ENCODE results near the gene RTN4. TPM values are rescaled to one million over a fixed set of nuclear protein-coding genes. Genes with fewer than 3 reads are reported as not detected.

The RTN4 gene
- polyA plus RNA-seq, 1 donor (not counting 4 experiments of a cell fraction or from before 2014, with no cell fraction given): 406 TPM

DNA sequence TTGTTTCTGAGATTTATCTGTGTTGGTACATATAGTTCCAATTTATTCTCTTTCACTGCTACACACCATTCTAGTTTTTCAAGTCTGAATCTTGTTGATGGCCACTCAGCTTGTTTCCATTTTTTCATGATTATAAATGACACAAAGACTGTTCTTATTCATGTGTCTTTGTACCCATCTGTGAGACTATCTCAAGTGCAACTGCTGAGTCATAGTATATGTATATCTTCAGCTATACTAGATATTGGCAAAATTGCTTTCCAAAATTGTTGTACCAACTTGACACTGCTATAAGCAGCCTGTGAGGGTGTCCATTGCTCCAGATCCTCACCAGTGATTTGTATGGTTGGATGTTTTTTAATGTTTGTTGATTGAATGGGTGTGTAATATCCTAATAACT is 37.2 kb upstream of the RTN4 start:
- Histone ChIP-seq H4K20me1 (ENCODE audit: control insufficient read depth, extremely low read depth, insufficient read depth, low read length) (no peaks in the 10 kb centered on the region), H3K9me3 (ENCODE audit: control insufficient read depth, low read depth, low read length) (no peaks in the 10 kb centered on the region), H3K79me2 (ENCODE audit: control insufficient read depth, insufficient read depth, low read length) (no peaks in the 10 kb centered on the region), H3K4me1 (ENCODE audit: control insufficient read depth, extremely low read depth, insufficient read depth, low read length) (peaks cover 3% of the 10 kb centered on the region), H3K9ac (ENCODE audit: control insufficient read depth, extremely low read depth, insufficient read depth, low read length) (no peak overlapping the region), H2AFZ (ENCODE audit: control insufficient read depth, low read length) (no peak overlapping the region), H3K36me3 (ENCODE audit: control insufficient read depth in 2 of 2, extremely low read depth in 1 of 2, insufficient read depth in 2 of 2, low read length in 2 of 2) (no peaks in the 10 kb centered on the region), H3K9me1 (ENCODE audit: control insufficient read depth, extremely low read depth, insufficient read depth, low read length) (no peaks in the 10 kb centered on the region), H3K4me2 (ENCODE audit: control insufficient read depth, extremely low read depth, insufficient read depth, low read depth, low read length) (no peak overlapping the region), H3K27ac (ENCODE audit: control insufficient read depth, insufficient read depth, low read length) (no peak overlapping the region), H3K4me3 (ENCODE audit: control insufficient read depth in 2 of 3, extremely low read depth in 1 of 3, insufficient read depth in 2 of 3, low read depth in 1 of 3, low read length in 3 of 3) (no peak overlapping the region), H3K27me3 (ENCODE audit: control insufficient read depth, extremely low read depth, insufficient read depth, low read length) (no peaks in the 10 kb centered on the region)
- dilution Hi-C loops (cut with MboI; ENCODE audit: extremely low pct_ligation_motif_present, low sequenced_read_pairs): no loop called here
- DNase-seq (ENCODE audit: low read depth, low spot score) (no peak), FAIRE-seq (no peak)
- no peak for TF ChIP-seq EZH2 (IDR thresholded peaks at IDR 0.05; ENCODE audit: low read length)

DNA sequence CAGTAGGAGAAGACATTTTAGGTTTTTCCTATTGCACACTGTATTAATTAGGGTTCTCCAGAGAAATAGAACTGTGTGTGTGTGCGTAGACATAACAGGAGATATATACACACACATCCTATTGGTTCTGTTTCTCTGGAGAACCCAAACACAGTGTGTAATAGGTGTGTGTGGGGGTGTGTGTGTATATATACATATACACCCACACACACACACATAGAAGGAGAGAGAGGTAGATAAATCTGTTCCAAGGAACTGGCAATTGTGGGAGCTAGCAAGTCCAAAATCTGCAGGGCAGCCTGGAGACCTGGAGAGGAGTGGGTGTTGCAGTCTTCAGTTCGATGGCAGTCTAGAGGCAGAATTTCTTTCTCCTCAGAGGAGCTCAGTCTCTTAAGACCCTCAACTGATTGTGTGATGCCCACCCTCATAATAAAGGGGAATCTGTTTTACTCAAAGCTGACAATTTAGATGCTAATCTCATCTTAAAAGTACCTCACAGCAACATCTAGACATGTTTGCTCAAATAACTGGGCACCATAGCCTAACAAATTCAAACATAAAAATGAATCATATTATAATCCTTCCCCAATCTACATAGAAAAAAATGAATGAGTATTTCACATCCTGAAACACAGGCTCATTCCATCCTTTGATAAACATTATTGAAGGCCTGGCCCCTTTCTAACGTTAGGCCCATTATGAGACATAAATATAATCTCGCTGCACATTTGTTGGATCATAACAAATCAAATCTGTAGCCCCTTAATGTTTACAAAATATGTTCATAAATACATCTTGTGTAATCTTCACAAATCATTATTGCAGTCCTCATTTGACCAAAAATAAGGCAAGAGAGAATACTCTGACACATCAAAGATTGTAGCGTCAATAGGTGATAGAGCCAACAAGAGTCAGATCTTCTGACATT is 35.1 kb upstream of the RTN4 start:
- no peaks in the 10 kb centered on the region for H3K4me1 ChIP-seq (ENCODE audit: control insufficient read depth, extremely low read depth, insufficient read depth, low read length)
- H3K9ac ChIP-seq (ENCODE audit: control insufficient read depth, extremely low read depth, insufficient read depth, low read length): no peak overlapping the region
- no peak overlapping the region for H3K27ac ChIP-seq (ENCODE audit: control insufficient read depth, insufficient read depth, low read length)
- FAIRE-seq: no peak
- no peak for TF ChIP-seq EZH2 (IDR thresholded peaks at IDR 0.05; ENCODE audit: low read length)
- TF ChIP-seq, protein P1, sequence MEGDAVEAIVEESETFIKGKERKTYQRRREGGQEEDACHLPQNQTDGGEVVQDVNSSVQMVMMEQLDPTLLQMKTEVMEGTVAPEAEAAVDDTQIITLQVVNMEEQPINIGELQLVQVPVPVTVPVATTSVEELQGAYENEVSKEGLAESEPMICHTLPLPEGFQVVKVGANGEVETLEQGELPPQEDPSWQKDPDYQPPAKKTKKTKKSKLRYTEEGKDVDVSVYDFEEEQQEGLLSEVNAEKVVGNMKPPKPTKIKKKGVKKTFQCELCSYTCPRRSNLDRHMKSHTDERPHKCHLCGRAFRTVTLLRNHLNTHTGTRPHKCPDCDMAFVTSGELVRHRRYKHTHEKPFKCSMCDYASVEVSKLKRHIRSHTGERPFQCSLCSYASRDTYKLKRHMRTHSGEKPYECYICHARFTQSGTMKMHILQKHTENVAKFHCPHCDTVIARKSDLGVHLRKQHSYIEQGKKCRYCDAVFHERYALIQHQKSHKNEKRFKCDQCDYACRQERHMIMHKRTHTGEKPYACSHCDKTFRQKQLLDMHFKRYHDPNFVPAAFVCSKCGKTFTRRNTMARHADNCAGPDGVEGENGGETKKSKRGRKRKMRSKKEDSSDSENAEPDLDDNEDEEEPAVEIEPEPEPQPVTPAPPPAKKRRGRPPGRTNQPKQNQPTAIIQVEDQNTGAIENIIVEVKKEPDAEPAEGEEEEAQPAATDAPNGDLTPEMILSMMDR (optimal IDR thresholded peaks at IDR 0.05 in 1 of 3, IDR thresholded peaks at IDR 0.05 in 1 of 3, conservative IDR thresholded peaks at IDR 0.05 in 1 of 3; ENCODE audit: extremely low read depth in 1 of 3, insufficient read depth in 2 of 3, low read length in 3 of 3): no peak
- H2AFZ ChIP-seq (ENCODE audit: control insufficient read depth, low read length): no peak overlapping the region
- DNase-seq (ENCODE audit: low read depth, low spot score): no peak
- H3K4me2 ChIP-seq (ENCODE audit: control insufficient read depth, extremely low read depth, insufficient read depth, low read depth, low read length): no peak overlapping the region
- H3K36me3 ChIP-seq (ENCODE audit: control insufficient read depth in 2 of 2, extremely low read depth in 1 of 2, insufficient read depth in 2 of 2, low read length in 2 of 2): no peaks in the 10 kb centered on the region
- no peaks in the 10 kb centered on the region for H3K9me3 ChIP-seq (ENCODE audit: control insufficient read depth, low read depth, low read length)
- no peak overlapping the region for H3K4me3 ChIP-seq (ENCODE audit: control insufficient read depth in 2 of 3, extremely low read depth in 1 of 3, insufficient read depth in 2 of 3, low read depth in 1 of 3, low read length in 3 of 3)
- no peaks in the 10 kb centered on the region for H3K9me1 ChIP-seq (ENCODE audit: control insufficient read depth, extremely low read depth, insufficient read depth, low read length)
- dilution Hi-C loops (cut with MboI; ENCODE audit: extremely low pct_ligation_motif_present, low sequenced_read_pairs): no loop called here
- no peaks in the 10 kb centered on the region for H4K20me1 ChIP-seq (ENCODE audit: control insufficient read depth, extremely low read depth, insufficient read depth, low read length)
- H3K79me2 ChIP-seq (ENCODE audit: control insufficient read depth, insufficient read depth, low read length): no peaks in the 10 kb centered on the region
- H3K27me3 ChIP-seq (ENCODE audit: control insufficient read depth, extremely low read depth, insufficient read depth, low read length): no peaks in the 10 kb centered on the region
